HG03439 (cell line): ENCODE measurements around the gene CPNE2.
"Not testable (repeated sequence)": the region's sequence is repeated elsewhere in the genome, so short reads cannot be mapped to it uniquely, and the experiment has no call there.

ENCODE experiments used
- ATAC-seq: cut with Tn5 transposase; IDR thresholded peaks from one replicate; pipeline ENCODE4 v1.9.1; 2021; ENCODE audit warnings: mild to moderate bottlenecking, moderate library complexity; ENCODE audit not compliant: unreplicated experiment

The CPNE2 gene

DNA sequence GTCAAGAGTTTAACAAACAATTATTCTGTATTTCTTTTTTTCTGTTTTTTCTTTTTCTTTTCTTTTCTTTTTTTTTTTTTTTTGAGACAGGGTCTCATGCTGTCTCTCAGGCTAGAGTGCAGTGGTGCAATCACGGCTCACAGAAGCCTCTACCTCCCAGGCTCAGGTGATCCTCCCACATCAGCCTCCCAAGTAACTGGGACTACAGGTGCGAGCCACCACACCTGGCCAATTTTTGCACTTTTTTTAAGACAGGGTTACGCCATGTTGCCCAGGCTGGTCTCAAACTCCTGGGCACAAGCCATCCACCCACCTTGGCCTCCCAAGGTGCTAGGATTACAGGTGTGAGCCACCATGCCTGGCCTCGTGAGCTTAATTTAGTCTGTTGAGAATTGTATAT is 97.1 kb downstream of the CPNE2 start:
- not testable (repeated sequence) for ATAC-seq

DNA sequence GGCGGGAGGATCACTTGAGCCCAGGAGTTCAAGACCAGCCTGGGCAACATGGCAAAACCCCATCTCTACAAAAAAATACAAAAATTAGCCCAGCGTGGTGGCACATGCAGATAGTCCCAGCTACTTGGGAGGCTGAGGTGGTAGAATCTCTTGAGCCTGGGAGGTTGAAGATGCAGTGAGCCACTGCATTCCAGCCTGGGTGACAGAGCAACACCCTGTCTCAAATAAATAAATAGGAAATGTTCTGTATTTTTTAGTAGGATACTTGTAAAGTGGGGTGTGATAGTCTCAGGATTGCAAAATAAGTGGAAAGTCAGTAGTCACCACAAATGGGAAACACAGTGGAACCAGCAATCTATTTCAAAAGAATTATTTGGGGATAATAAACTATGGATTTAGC is 97.8 kb downstream of the CPNE2 start:
- ATAC-seq = no peak

DNA sequence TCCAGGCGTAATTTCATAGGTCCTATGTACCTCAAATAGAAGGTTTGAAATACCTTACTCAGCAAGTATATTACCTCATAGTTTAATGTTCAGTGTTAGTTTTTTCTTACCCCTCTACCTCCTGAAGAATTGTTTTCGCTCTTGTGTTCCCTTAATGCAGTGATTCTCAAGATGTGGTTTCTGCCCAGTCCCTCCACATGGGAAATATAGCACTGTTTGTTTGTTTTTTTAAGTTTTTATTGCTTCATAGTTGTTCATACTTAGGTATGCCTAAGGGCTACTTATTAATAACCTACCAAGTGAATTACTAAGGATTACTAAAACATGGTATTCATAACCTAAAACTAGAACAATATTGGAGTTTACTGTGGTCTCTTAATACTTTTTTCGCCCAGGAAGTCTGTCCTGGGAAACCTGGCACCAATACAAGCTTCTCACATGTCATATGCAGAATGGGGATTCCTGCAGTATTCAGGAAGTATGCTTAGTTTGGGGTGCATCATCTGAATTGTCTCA is 98.7 kb downstream of the CPNE2 start:
- ATAC-seq = no peak

DNA sequence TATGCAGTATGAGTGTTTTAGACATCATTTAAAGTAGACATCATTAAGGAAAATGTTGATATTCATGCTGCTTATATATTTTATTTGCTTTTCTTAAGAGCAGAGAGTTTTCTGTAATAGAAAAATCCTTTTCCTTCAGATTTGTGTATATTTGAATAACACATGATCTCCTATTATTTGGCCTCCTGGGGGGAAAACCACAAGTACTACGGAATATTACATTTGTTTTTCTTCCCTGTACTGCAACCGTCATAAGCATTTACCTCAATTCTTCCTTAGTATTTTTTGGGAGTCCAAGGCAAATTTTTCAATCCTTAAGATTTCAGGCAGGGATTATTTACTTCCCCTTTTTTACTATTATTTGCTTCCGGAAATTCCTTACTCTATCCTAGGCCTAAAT is 99.8 kb downstream of the CPNE2 start:
- no peak for ATAC-seq

DNA sequence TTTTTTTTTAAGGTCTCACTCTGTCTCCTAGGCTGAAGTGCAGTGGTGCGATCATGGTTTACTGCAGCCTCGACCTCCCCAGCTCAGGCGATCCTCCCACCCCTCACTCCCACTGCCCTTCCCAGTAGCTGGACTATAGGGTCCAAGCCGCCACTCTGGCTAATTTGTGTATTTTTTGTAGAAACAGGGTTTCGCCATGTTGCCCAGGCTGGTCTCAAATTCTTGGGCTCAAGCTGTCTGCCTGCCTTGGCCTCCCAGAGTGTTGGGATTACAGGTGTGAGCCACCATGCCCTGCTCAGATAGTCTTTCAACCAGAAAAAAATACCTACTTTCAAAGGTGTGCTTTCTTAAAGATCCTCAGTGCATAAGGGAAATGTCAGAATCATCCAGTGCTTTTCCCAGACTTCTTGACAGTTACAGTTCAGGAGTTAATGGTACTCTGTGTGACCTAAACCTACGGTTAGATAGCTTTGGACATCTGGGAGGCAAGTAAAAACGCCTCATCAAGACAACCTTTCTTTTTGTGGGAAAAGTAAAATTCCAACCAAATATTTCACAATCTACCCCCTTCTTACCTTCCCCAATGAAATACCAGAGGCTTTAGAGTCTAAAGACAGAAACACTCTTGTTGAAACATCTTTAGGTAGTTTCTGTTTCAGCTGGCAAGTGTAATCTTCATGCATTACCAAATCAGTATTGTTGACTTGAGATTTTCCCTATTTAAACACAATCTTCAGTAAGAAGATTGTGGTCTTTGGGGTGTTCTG is 100.5 kb downstream of the CPNE2 start:
- no peak for ATAC-seq

DNA sequence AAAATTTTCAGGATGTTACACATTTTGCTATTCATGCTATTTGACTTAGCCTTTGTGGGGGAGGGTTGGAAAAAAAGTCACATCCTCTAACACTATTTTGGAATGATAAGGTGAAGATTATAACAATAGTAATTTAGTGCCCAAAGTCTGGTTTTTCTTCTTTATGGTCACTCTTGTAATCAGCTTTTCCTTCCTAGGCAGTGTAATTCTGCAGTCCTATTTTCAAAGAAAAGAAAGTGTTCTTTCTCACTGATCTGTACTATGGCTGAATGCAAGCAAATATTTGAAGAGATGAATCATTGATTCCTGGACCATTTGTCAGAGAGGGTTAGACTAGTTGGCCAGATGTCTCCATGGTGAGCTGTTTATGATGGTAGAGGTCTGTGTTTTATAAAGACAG is 102.1 kb downstream of the CPNE2 start:
- no peak for ATAC-seq

DNA sequence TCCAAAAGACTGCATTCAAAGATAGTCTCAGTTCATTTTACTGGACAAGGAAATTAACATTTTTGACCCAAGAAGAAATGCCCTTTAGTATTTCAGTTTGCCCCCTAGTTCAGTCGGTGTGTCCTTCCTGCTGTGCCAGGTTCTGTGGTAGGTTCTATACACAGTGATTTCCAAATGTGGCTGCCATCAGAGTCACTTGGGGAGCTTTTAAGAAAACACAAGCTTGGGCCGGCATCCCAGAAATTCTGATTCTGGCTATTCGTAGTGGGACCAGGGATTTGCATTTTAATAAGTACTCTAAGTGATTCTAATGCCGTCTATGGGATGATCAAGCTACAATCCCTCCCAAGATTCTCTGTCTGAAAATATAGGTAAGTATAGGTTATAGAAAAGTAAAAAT is 103.9 kb downstream of the CPNE2 start:
- no peak for ATAC-seq

DNA sequence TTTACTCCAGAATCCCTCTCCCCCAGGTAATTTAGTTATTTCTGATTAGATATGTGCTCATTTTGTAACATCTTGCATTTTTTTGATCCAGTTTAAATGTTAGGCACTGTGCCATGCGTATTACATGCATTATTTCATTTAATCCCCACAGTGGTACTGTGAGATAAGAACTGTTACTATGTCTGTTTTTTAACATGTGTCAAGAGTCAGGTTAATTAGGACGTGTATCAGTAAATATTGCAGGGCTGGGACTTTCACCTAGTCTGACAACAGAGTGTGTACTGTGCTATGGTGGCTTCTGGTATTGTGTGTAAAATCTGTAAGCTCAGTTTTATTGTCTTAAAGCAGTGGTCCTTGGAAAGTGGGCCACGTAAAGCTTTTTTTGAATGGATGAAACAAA is 104.4 kb downstream of the CPNE2 start:
- ATAC-seq = no peak
